PC-3 (cell line): Measurements from ENCODE around the gene ABHD16A.

Experiments
- EZH2 ChIP-seq: fragments of 300-600 bp; sonication (generic); IDR thresholded peaks from one replicate; pipeline ENCODE4 v1.6.1; 2017; ENCODE audit warnings: antibody characterized with exemption, mild to moderate bottlenecking, low read length; ENCODE audit not compliant: unreplicated experiment
- EZH2phosphoT487 ChIP-seq: fragments of 300-600 bp; sonication (generic); IDR thresholded peaks from 2 replicates; pipeline ENCODE4 v1.6.1; 2018; ENCODE audit warnings: mild to moderate bottlenecking, antibody characterized with exemption, low read length, borderline replicate concordance
- TF ChIP-seq, protein P1 (sequence below): fragments of 300-600 bp; sonication (generic); conservative IDR thresholded peaks from 2 replicates; pipeline ENCODE4 v1.5.1; 2017; ENCODE audit warnings: antibody characterized with exemption, low read depth, mild to moderate bottlenecking, low read length

DNA sequence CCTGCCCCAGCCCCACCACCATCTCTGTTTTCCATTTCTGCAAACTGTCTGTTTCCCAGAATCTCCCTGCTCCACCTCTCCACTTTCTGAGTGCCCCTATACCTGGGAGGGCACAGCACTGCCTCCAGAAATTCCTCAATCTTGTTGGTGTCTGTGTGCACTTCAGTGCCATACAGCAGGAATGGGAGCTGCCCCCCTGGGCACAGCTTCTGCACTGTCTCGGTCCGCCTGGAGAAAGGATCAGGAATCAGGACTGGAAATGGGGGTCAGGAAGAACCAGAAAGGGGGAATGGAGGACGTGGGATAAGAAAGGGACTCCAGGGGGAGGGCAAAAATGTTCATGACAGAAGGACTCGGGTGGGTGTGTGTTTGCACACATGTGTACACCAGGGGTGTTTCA lies 30.6 kb upstream of the ABHD16A start:
- TF ChIP-seq EZH2phosphoT487 = no peak
- TF ChIP-seq, protein P1, sequence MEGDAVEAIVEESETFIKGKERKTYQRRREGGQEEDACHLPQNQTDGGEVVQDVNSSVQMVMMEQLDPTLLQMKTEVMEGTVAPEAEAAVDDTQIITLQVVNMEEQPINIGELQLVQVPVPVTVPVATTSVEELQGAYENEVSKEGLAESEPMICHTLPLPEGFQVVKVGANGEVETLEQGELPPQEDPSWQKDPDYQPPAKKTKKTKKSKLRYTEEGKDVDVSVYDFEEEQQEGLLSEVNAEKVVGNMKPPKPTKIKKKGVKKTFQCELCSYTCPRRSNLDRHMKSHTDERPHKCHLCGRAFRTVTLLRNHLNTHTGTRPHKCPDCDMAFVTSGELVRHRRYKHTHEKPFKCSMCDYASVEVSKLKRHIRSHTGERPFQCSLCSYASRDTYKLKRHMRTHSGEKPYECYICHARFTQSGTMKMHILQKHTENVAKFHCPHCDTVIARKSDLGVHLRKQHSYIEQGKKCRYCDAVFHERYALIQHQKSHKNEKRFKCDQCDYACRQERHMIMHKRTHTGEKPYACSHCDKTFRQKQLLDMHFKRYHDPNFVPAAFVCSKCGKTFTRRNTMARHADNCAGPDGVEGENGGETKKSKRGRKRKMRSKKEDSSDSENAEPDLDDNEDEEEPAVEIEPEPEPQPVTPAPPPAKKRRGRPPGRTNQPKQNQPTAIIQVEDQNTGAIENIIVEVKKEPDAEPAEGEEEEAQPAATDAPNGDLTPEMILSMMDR = no peak
- no peak for TF ChIP-seq EZH2
